Measurements from ENCODE around the gene TCEA2.
"Not testable (repeated sequence)": the region's sequence is repeated elsewhere in the genome, so short reads cannot be mapped to it uniquely, and the experiment has no call there.

Gene TCEA2

DNA sequence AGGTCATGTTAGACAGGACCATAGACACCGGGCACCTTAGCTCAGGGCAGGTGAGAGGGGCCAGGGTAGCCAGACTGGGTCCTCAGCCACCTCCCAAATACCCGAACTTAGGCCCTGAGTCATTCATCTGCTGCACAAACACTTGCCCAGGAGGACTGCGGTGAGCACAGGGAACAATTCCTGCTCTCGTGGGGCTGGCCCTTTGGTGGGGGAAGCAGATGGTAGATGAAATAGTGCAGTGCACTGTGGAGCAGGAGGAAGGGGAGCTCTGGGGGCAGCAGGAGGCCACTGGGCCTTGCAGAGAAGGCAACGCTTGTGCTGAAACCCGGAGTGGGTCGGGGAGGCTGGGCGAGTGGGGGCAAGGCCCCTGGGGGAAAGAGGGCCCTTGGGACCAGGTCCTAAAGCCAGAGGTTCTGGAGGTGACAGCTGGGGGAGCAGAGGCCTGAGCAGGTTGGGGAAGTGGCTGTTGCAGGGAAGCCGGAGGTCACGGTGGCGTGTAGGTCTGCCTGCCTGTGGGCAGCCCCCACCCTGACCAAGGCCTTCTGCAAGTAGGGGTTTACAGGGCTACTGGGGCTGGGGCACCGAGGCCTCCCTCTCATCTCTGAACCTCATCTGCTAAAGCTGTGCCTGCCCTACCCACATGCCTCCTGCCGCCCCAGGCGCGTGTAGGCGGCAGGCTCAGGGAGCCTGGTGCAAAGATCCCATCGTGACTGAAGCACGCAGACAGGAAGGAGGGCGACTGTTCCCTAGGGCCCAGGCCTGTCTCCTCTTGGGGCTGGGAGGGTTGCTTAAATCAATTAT lies 49.0 kb downstream of the TCEA2 start:
- no peak for DNase-seq

DNA sequence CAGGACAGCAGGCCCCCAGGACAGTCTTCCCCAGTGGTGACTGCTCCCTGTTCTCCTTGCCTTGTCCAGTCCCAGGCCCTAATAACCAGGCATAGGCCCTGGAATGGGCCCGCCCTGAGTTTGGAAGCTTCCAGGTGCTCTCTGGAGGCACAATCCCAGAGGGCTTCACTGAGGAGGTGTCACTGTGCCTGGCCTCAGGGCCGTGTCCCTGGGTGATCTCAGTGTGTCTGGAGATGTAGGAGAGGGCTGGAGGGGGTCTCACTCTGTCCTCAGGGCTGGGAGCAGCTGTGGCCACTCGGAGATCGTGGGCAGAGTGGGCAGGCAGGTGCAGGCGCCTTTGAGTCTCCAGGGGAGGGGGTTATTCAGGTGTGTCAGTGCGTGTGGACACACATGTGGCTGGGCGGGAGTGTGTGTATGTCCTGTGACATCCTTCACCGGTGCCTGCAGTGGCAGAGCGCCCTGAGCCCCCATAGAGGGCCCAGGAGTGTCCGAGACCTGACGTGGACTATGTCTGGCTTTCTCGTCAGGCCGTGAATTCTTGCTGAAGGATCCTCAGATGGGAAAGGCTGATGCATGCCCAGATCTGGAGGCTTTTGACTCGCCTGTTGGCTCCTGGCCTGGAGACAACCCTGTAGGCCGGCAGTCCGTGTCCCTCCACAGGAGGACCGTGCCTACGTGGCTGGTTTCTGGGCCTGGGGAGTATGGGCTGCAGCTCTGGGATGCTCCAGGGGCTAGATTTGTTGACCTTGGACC lies 49.9 kb downstream of the TCEA2 start:
- no peak for DNase-seq

DNA sequence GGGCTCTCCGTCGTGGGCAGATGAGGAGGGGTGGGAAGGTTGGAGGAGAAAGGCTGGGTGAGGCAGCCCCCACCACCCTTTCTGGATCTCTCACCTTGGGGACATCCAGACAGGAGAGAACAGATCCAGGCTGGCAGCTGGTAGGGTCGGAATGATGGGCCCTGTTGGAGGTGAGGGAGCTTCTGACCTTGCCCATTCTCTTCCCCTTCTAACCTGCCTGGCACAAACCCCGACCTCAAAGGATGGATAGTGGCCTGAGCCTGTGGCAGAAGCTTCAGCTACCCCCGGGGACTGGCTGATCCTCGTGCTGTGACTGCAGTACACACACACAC lies 50.4 kb downstream of the TCEA2 start:
- DNase-seq: no peak

- DNase-seq: no peak
These were observed 50.9 kb downstream of the TCEA2 start for GRCh38 chr20:64113796-64114355.

DNA sequence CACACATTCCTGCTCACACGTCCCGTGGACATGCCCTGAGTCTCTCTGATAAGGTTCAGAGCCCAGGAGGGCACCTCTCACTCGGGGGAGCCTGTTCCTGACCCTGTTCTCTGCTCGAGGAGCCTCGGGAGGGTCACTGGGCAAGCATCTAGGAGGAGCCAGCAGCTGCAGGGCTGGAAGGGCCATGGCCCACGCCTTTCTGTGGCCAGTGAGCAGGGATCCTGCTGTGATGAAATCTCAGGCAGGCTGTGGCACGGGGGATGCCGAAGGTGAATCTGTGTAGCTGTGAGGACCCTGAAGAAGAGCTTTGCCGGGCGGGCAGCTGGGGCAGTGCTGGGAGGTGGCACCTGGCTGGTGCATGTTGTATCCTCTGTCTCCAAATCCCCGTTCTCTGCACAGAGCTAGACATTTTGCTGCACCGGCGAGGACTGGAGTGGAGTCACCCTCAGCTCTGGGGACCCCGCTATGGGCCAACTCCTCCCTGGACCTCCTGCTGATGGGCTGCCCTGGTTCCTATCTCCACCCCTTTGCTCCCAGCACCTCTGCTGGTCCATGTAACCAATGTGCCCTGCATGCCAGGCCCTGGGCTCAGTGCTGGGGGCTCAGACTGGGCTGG lies 51.5 kb downstream of the TCEA2 start:
- DNase-seq: no peak

GRCh38 chr20:64115171-64115911 lies 52.3 kb downstream of the TCEA2 start:
- DNase-seq: no peak

GRCh38 chr20:64116016-64116415 lies 53.0 kb downstream of the TCEA2 start:
- no peak for DNase-seq

GRCh38 chr20:64116541-64117431 lies 53.8 kb downstream of the TCEA2 start:
- DNase-seq: no peak

GRCh38 chr20:64117432-64117777 lies 54.4 kb downstream of the TCEA2 start:
- DNase-seq: not testable (repeated sequence)

- no peak for DNase-seq
These were observed 56.3 kb downstream of the TCEA2 start for GRCh38 chr20:64119301-64119680.

DNA sequence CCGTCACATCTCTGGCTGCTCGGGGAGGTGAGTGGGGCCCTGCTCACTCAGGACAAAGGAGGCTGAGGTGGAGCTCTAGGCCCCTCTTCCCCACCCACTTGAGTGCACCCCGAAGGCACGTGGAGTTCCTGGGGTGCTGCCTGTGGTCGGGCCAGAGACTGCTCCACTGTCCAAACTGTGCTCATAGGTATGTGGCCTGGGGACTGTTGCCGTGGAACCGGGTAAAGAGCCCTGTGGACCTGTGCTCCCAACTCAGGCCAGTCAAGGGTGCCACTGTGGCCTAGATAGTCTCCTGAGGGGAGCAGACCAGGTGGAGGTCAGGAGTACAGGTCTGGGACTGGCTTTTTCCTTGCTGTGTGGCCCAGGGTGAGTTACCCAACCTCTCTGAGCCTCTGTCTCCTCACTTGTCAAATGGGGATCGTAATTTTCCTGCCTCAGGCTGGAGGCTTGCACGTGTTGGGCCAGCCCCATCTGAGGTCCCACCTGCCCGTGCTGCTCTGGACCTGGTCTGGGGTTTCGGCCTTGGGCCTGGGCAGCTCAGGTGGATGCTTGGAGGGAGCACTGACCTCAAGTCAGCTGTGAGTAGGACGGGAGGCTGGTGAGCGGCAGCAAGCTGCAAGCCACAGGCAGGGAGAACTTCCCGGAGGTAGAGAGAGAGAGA lies 56.8 kb downstream of the TCEA2 start:
- DNase-seq: no peak

DNA sequence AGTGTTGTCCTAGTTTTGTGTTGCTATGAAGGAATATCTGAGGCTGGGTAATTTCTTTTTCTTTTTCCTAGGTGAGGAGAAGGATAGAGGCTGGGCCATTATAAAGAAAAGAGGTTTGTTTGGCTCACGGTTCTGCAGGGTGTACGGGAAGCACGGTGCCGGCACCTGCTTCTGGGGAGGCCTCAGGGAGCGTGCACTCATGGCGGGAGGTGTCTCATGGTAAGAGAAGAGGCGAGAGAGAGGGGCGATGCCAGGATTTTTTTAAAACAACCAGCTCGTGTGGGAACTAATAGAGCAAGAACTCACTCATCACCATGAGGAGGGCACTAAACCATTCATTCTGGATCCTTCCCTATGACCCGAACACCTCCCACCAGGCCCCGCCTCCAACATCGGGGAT lies 58.6 kb downstream of the TCEA2 start:
- no peak for DNase-seq

Data from NCI-H2029 (cell line).